Endodermal cell (in vitro differentiated cells): ENCODE results near the gene SH3YL1. TPM values are rescaled to one million over a fixed set of nuclear protein-coding genes. Genes with fewer than 3 reads are reported as not detected.

Experiments used
- DNase-seq: peaks from one replicate; pipeline ENCODE4 v3.0.0-alpha.2; 2017
- H3K27ac ChIP-seq: 2 replicates; pipeline ENCODE4 v1.5.1; 2013; ENCODE audit warnings: mild to moderate bottlenecking, low read depth, low read length, moderate library complexity
- H3K27me3 ChIP-seq: 2 replicates; pipeline ENCODE4 v1.6.1; 2013; ENCODE audit warnings: mild to moderate bottlenecking, low read length, moderate library complexity; ENCODE audit not compliant: insufficient read depth, control insufficient read depth, poor library complexity, severe bottlenecking
- H3K36me3 ChIP-seq: 2 replicates; pipeline ENCODE4 v1.7.0; 2013; ENCODE audit warnings: mild to moderate bottlenecking, low read length, moderate library complexity; ENCODE audit not compliant: control insufficient read depth, insufficient read depth
- H3K4me1 ChIP-seq: one replicate; pipeline ENCODE4 v1.7.0; 2013; ENCODE audit warnings: low read length; ENCODE audit not compliant: control insufficient read depth, insufficient read depth
- H3K4me3 ChIP-seq: 2 replicates; pipeline ENCODE4 v1.5.1; 2013; ENCODE audit warnings: mild to moderate bottlenecking, low read length, moderate library complexity
- H3K9ac ChIP-seq: 2 replicates; pipeline ENCODE4 v1.6.1; 2013; ENCODE audit warnings: mild to moderate bottlenecking, low read length, moderate library complexity; ENCODE audit not compliant: poor library complexity, severe bottlenecking; ENCODE audit errors: extremely low read depth
- H3K9me3 ChIP-seq: 2 replicates; pipeline ENCODE4 v1.6.1; 2013; ENCODE audit warnings: mild to moderate bottlenecking, low read length, moderate library complexity; ENCODE audit not compliant: control insufficient read depth
- H3K27ac Mint-ChIP-seq: 2 replicates; pipeline ENCODE4 v1.8.0; 2020; ENCODE audit warnings: mixed read lengths
- H3K27me3 Mint-ChIP-seq: 2 replicates; pipeline ENCODE4 v1.8.0; 2021; ENCODE audit warnings: mild to moderate bottlenecking, mixed read lengths; ENCODE audit not compliant: insufficient read depth
- H3K36me3 Mint-ChIP-seq: 2 replicates; pipeline ENCODE4 v1.8.0; 2020; ENCODE audit warnings: low read depth, mixed read lengths
- H3K4me1 Mint-ChIP-seq: 2 replicates; pipeline ENCODE4 v1.8.0; 2020; ENCODE audit warnings: mixed read lengths
- H3K4me3 Mint-ChIP-seq: 2 replicates; pipeline ENCODE4 v1.8.0; 2020; ENCODE audit warnings: mild to moderate bottlenecking, moderate library complexity, mixed read lengths
- H3K9me3 Mint-ChIP-seq: 2 replicates; pipeline ENCODE4 v1.8.0; 2020; ENCODE audit warnings: mild to moderate bottlenecking, mixed read lengths
- WGBS, 2 experiments: methylation state at CpG; one replicate each; pipeline versions ENCODE4 v1.1.5 to v1.1.7; 2013; ENCODE audit warnings: missing lambda C conversion rate in 2 of 2, mixed read lengths in 1 of 2; ENCODE audit not compliant: insufficient coverage in 1 of 2, insufficient read length in 1 of 2; 5-methylcytosine and 5-hydroxymethylcytosine counted together
- total RNA-seq, 2 donors: library from RNA; stranded (reverse); fragmentation: NEBNext Ultra II Directional in 1 of 2; extraction: Animal tissue kit (Norgen Biotek cat#: 25700) in 1 of 2; gene quantifications; 2 replicates in 1 of 2; 3 replicates in 1 of 2; pipeline ENCODE4 v1.2.1, GENCODE V29; 2021
- TF ChIP-seq, protein P1 (sequence below): fragments of 200-600 bp; sonication (generic); conservative IDR thresholded peaks from 2 replicates; pipeline ENCODE4 v1.5.0; 2021; ENCODE audit warnings: antibody characterized with exemption, mild to moderate bottlenecking

SH3YL1 gene
- total RNA-seq, 2 donors from 2014 or later: 33.6 to 39.0 TPM

DNA sequence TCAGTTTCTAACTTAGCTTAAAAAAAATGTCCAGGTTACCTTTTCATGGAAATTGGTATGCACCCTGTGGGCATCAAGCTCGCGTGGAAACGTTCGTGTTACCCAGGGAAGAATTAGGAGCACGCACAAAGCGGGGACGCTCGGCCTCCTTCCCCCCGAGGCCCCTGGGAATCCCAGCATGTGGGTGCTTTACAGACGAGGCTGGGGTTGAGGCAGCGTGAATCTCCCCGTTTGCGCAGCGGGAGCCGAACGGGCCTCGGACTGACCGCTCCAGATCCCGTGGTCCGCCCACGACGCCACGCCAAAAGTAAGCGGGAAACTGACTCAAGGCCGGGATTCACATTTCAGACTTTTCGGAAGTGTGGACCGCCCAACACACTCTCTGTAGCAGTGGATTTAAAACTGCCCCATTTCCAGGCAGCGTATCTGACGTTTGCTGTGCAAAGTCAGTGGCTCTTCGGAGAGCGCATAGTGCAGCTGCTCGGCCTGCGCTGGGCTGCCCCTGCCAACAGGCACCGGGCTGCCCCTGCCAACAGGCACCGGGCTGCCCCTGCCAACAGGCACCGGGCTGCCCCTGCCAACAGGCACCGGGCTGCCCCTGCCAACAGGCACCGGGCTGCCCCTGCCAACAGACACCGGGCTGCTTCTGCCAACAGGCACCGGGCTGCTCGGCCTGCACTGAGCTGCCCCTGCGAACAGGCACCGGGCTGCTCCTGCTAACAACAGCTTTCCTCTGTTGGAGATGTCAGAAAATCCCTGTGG is 49.7 kb downstream of the SH3YL1 start:
- no peak overlapping the region for H3K27ac Mint-ChIP-seq

DNA sequence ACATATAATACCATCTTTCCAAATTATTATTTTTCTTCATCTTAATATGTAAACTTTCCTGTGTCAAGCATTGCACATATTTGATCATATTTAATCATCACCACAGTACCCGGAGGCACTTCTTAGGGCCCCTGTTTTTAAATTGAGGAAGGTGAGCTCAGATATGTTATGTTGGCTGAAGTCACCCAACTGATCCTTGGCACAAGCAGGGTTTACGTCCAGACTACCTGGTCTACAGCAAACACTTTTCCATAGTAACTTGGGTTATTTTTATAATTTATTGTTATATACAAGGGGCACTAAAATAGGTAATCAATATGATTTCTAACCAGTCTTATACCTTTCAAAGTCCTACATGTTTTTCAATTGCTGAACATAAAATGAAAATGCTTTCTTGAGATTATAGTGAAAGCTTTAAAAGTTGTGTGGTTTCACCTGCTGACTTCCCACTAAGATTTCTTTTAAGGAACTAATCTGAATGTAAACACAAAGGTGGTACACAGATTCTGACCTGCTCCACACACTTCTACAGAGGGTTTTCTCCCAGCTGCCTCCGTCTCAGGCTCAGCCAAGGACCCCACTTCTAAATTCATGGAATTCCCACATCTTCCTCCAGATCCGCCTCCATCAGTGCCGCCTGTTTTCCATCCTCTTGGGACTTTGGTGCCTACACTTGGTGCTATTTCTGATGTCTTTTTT is 52.2 kb downstream of the SH3YL1 start:
- no peaks in the 10 kb centered on the region for H3K36me3 Mint-ChIP-seq
- H3K4me1 ChIP-seq: no peaks in the 10 kb centered on the region
- H3K27me3 ChIP-seq: peaks cover 26% of the 10 kb centered on the region
- H3K27me3 Mint-ChIP-seq: peaks cover 40% of the 10 kb centered on the region
- no peak overlapping the region for H3K9ac ChIP-seq
- H3K4me3 ChIP-seq: no peak overlapping the region
- no peaks in the 10 kb centered on the region for H3K4me1 Mint-ChIP-seq
- H3K9me3 ChIP-seq: peaks cover 15% of the 10 kb centered on the region
- DNase-seq: no peak
- WGBS, 2 experiments: 87 to 94% methylated on average over 2 to 4 of the region's 5 CpGs
- H3K4me3 Mint-ChIP-seq: no peak overlapping the region
- no peak overlapping the region for H3K27ac ChIP-seq
- H3K36me3 ChIP-seq: no peaks in the 10 kb centered on the region
- H3K9me3 Mint-ChIP-seq: peaks cover 12% of the 10 kb centered on the region
- TF ChIP-seq, protein P1, sequence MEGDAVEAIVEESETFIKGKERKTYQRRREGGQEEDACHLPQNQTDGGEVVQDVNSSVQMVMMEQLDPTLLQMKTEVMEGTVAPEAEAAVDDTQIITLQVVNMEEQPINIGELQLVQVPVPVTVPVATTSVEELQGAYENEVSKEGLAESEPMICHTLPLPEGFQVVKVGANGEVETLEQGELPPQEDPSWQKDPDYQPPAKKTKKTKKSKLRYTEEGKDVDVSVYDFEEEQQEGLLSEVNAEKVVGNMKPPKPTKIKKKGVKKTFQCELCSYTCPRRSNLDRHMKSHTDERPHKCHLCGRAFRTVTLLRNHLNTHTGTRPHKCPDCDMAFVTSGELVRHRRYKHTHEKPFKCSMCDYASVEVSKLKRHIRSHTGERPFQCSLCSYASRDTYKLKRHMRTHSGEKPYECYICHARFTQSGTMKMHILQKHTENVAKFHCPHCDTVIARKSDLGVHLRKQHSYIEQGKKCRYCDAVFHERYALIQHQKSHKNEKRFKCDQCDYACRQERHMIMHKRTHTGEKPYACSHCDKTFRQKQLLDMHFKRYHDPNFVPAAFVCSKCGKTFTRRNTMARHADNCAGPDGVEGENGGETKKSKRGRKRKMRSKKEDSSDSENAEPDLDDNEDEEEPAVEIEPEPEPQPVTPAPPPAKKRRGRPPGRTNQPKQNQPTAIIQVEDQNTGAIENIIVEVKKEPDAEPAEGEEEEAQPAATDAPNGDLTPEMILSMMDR: no peak
- no peak overlapping the region for H3K27ac Mint-ChIP-seq

More for the DNA sequence above, 49.7 kb downstream of the SH3YL1 start:
- Histone ChIP-seq H3K27me3 (peaks cover 16% of the 10 kb centered on the region), H3K36me3 (no peaks in the 10 kb centered on the region), H3K27ac (no peak overlapping the region), H3K4me1 (no peaks in the 10 kb centered on the region), H3K4me3 (no peak overlapping the region), H3K9ac (no peak overlapping the region), H3K9me3 (peaks cover 14% of the 10 kb centered on the region)
- H3K36me3 Mint-ChIP-seq: peaks cover 10% of the 10 kb centered on the region
- TF ChIP-seq, protein P1: no peak
- no peak for DNase-seq
- H3K27me3 Mint-ChIP-seq: peaks cover 24% of the 10 kb centered on the region
- 92 to 96% methylated on average over 26 to 43 of the region's 43 CpGs for WGBS, 2 experiments
- no peak overlapping the region for H3K4me3 Mint-ChIP-seq
- no peaks in the 10 kb centered on the region for H3K4me1 Mint-ChIP-seq
- H3K9me3 Mint-ChIP-seq: peaks cover 7% of the 10 kb centered on the region

DNA sequence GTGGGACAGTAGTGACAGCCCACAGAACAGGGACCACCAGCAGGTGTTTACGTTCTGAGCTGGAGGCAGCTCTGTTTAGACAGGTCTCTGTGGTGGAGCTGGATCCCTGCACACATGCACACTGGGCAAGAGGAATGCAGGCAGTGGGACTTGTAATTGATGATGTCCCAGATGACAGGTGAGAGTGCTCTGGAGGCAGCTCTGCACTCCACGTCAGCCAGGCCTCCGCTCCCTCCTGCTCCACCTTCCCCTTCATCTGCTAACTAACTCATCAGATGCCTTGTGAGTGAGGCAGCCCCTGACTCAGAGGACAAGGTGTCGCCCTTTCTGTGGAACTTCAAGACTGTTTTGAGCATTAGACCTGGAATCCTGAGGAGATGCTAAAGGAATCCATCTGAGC is 53.2 kb downstream of the SH3YL1 start:
- H3K27me3 Mint-ChIP-seq: peaks cover 40% of the 10 kb centered on the region
- Histone ChIP-seq H3K36me3 (no peaks in the 10 kb centered on the region), H3K9me3 (peaks cover 24% of the 10 kb centered on the region), H3K9ac (no peak overlapping the region), H3K27ac (no peak overlapping the region), H3K4me3 (no peak overlapping the region), H3K27me3 (peaks cover 26% of the 10 kb centered on the region), H3K4me1 (no peaks in the 10 kb centered on the region)
- no peaks in the 10 kb centered on the region for H3K36me3 Mint-ChIP-seq
- TF ChIP-seq, protein P1: no peak
- no peak overlapping the region for H3K4me3 Mint-ChIP-seq
- H3K9me3 Mint-ChIP-seq: peaks cover 17% of the 10 kb centered on the region
- WGBS, 2 experiments: 57 to 83% methylated on average over 1 to 4 of the region's 4 CpGs
- no peaks in the 10 kb centered on the region for H3K4me1 Mint-ChIP-seq
- no peak for DNase-seq
- H3K27ac Mint-ChIP-seq: no peak overlapping the region
